K562 (cell line): ENCODE results near the gene KIR3DL2.

Source experiments
- KDM2B ChIP-seq: fragments of 250-450 bp; sonication (Bioruptor Pico); IDR thresholded peaks from 2 replicates; pipeline ENCODE4 v1.8.0; 2021; ENCODE audit warnings: mild to moderate bottlenecking, moderate library complexity
- NR4A1 ChIP-seq, 2 experiments: fragments of 250-450 bp in 1 of 2; fragments of 450-650 bp in 1 of 2; sonication (Bioruptor Pico) in 1 of 2; IDR thresholded peaks; 2 replicates each; pipeline versions ENCODE4 v1.4.0 to v1.6.1; 2016 to 2020; ENCODE audit warnings: mild to moderate bottlenecking in 2 of 2, missing compliant biosample characterization in 1 of 2, missing genetic modification characterization in 1 of 2, moderate library complexity in 1 of 2
- TCF7L2 ChIP-seq: fragments of 150-350 bp; IDR thresholded peaks from 2 replicates; pipeline ENCODE4 v1.6.1; 2016; ENCODE audit warnings: low read depth, mild to moderate bottlenecking, low read length, moderate library complexity
- ZBTB1 ChIP-seq: sonication (generic); formaldehyde crosslinking; IDR thresholded peaks from 2 replicates; pipeline ENCODE4 v1.8.1; 2023; ENCODE audit warnings: missing genetic modification reagents, low read depth, mild to moderate bottlenecking, borderline replicate concordance

GRCh38 chr19:54883228-54883627, 33.0 kb downstream of the KIR3DL2 start:
- TF ChIP-seq NR4A1 (CRISPR knock-in tag; IDR thresholded peaks at IDR 0.05) (no peak), NR4A1 (tag; IDR thresholded peaks at IDR 0.05) (no peak), TCF7L2 (no peak), ZBTB1 (no peak), KDM2B (CRISPR knock-in tag) (no peak)
